Hematopoietic multipotent progenitor cell treated with erythropoietin and hydrocortisone succinate and interleukin-3 and kit ligand, for 6 days (in vitro differentiated cells): ENCODE results near the gene PSMA4.
A peak's percentile ranks its signal among the peaks of the same experiment; 100 is the strongest.
"Not testable (repeated sequence)": the region's sequence is repeated elsewhere in the genome, so short reads cannot be mapped to it uniquely, and the experiment has no call there.

Experiments used
- DNase-seq: peaks from one replicate; pipeline ENCODE4 v3.0.0-alpha.2; 2015

The PSMA4 gene

GRCh38 chr15:78540141-78540870 is at the start of gene PSMA4:
TSS of gene PSMA4 (plus strand) at chr15:78540444. CDS start at chr15:78541928, 1,484 bp downstream.
- DNase-seq, result peak; percentile 96

GRCh38 chr15:78492872-78493271 is 47.4 kb upstream of the PSMA4 start:
- peak; percentile 30 for DNase-seq

- DNase-seq, result no peak
These were observed 38.4 kb upstream of the PSMA4 start for GRCh38 chr15:78501857-78502256.

- DNase-seq, result no peak
These were observed 37.6 kb upstream of the PSMA4 start for GRCh38 chr15:78502641-78503040.

- peak; percentile 96 for DNase-seq
These were observed 33.0 kb upstream of the PSMA4 start, which contains the start of gene HYKK for GRCh38 chr15:78506971-78507830. TSS of gene HYKK (plus strand) at chr15:78507577. CDS start at chr15:78513089, 5,512 bp downstream.

- peak; percentile 14 for DNase-seq
These were observed 32.4 kb upstream of the PSMA4 start for GRCh38 chr15:78507831-78508160.

GRCh38 chr15:78508272-78508671 is 32.0 kb upstream of the PSMA4 start:
- no peak for DNase-seq

GRCh38 chr15:78509726-78510312 is 30.4 kb upstream of the PSMA4 start:
- DNase-seq, result no peak

GRCh38 chr15:78520035-78520434 is 20.2 kb upstream of the PSMA4 start:
- not testable (repeated sequence) for DNase-seq

GRCh38 chr15:78524230-78524629 is 16.0 kb upstream of the PSMA4 start:
- DNase-seq, result no peak

- no peak for DNase-seq
These were observed 12.9 kb upstream of the PSMA4 start for GRCh38 chr15:78527325-78527724.

GRCh38 chr15:78533331-78533730 is 6.9 kb upstream of the PSMA4 start:
- no peak for DNase-seq

GRCh38 chr15:78536134-78536533 is 4.1 kb upstream of the PSMA4 start:
- no peak for DNase-seq

- DNase-seq, result no peak
These were observed 2.9 kb upstream of the PSMA4 start for GRCh38 chr15:78537266-78537905.

GRCh38 chr15:78538358-78538757 is 1.9 kb upstream of the PSMA4 start:
- DNase-seq, result no peak

GRCh38 chr15:78539464-78540140 is 642 bp upstream of the PSMA4 start:
- DNase-seq, result not testable (repeated sequence)

GRCh38 chr15:78540871-78541743 is 863 bp downstream of the PSMA4 start:
- DNase-seq, result peak; percentile 55

GRCh38 chr15:78541744-78542034 is 1.4 kb downstream of the PSMA4 start:
- no peak for DNase-seq

- DNase-seq, result no peak
These were observed 2.4 kb downstream of the PSMA4 start for GRCh38 chr15:78542647-78543046.

GRCh38 chr15:78550194-78550593 is 9.9 kb downstream of the PSMA4 start:
- DNase-seq, result no peak

GRCh38 chr15:78550815-78551214 is 10.6 kb downstream of the PSMA4 start:
- no peak for DNase-seq

- DNase-seq, result no peak
These were observed 11.7 kb downstream of the PSMA4 start for GRCh38 chr15:78551902-78552301.
